SK-N-SH (cell line): ENCODE results near the gene HK3. TPM values are rescaled to one million over a fixed set of nuclear protein-coding genes. Genes with fewer than 3 reads are reported as not detected.
A peak's percentile ranks its signal among the peaks of the same experiment; 100 is the strongest.

Experiments
- CTCF ChIA-PET: fragments of 300-600, 350-600 bp; formaldehyde crosslinking; extraction: SDS; loops from one replicate; lab custom pipeline; 2021; lab: Yijun Ruan, JAX
- POLR2A ChIA-PET: fragments of 350-600 bp; sonication (Branson Sonifier 250); formaldehyde crosslinking; extraction: SDS; loops from one replicate; lab custom pipeline; 2020; ENCODE audit warnings: antibody characterized with exemption, inconsistent platforms; lab: Yijun Ruan, JAX
- DNase-seq: peaks from one replicate; pipeline ENCODE4 v3.0.0; 2012
- H2AFZ ChIP-seq: fragments of 200-600 bp; sonication (generic); 2 replicates; pipeline ENCODE4 v1.8.1; 2016; ENCODE audit warnings: antibody characterized with exemption, mild to moderate bottlenecking, low read depth
- H3F3A ChIP-seq: fragments of 200-600 bp; sonication (generic); replicated peaks from 2 replicates; pipeline ENCODE3; 2016; ENCODE audit warnings: antibody characterized with exemption, mild to moderate bottlenecking; ENCODE audit not compliant: insufficient read depth
- H3K27ac ChIP-seq, 2 experiments: fragments of 200-500 bp in 1 of 2; fragments of 200-600 bp in 1 of 2; sonication (Bioruptor generic) in 1 of 2; sonication (generic), shearing (Covaris generic) in 1 of 2; 2 replicates each; pipeline versions ENCODE4 v1.5.1 to v1.6.1; 2014 to 2016; ENCODE audit warnings: low read depth in 2 of 2, inconsistent platforms in 1 of 2, low read length in 1 of 2, mild to moderate bottlenecking in 1 of 2, mixed read lengths in 1 of 2
- H3K27me3 ChIP-seq: fragments of 200-600 bp; sonication (generic), shearing (Covaris generic); 2 replicates; pipeline ENCODE4 v1.6.1; 2016; ENCODE audit warnings: mixed run types; ENCODE audit not compliant: insufficient read depth
- H3K36me3 ChIP-seq, 2 experiments: fragments of 200-500 bp in 1 of 2; fragments of 200-600 bp in 1 of 2; sonication (Bioruptor generic) in 1 of 2; sonication (generic) in 1 of 2; replicated peaks in 1 of 2; 2 replicates each; pipeline versions ENCODE3 to v1.5.1; 2014 to 2016; ENCODE audit warnings: low read length in 1 of 2, mild to moderate bottlenecking in 1 of 2; ENCODE audit not compliant: insufficient read depth in 2 of 2, control insufficient read depth in 1 of 2
- H3K4me1 ChIP-seq, 2 experiments: fragments of 200-500 bp in 1 of 2; fragments of 200-600 bp in 1 of 2; sonication (Bioruptor generic) in 1 of 2; sonication (generic), shearing (Covaris generic) in 1 of 2; 2 replicates each; pipeline versions ENCODE4 v1.5.1 to v1.6.1; 2014 to 2016; ENCODE audit warnings: low read depth in 1 of 2, low read length in 1 of 2, mixed run types in 1 of 2; ENCODE audit not compliant: insufficient read depth in 2 of 2, control insufficient read depth in 1 of 2
- H3K4me2 ChIP-seq: fragments of 200-600 bp; sonication (generic), shearing (Covaris generic); 2 replicates; pipeline ENCODE4 v1.6.1; 2017; ENCODE audit warnings: mixed run types
- H3K4me3 ChIP-seq, 2 experiments: fragments of 200-500 bp in 1 of 2; fragments of 200-600 bp in 1 of 2; sonication (Bioruptor generic) in 1 of 2; sonication (generic), shearing (Covaris generic) in 1 of 2; 2 replicates each; pipeline versions ENCODE4 v1.5.1 to v1.8.1; 2014 to 2016; ENCODE audit warnings: low read depth in 2 of 2, inconsistent platforms in 1 of 2, low read length in 1 of 2, mild to moderate bottlenecking in 1 of 2, mixed read lengths in 1 of 2, moderate library complexity in 1 of 2
- H3K79me2 ChIP-seq: fragments of 200-600 bp; sonication (generic); 2 replicates; pipeline ENCODE4 v1.8.1; 2017; ENCODE audit warnings: mild to moderate bottlenecking; ENCODE audit not compliant: insufficient read depth
- H3K9ac ChIP-seq: fragments of 200-600 bp; sonication (generic); 2 replicates; pipeline ENCODE4 v1.6.1; 2017; ENCODE audit warnings: mixed run types
- H3K9me2 ChIP-seq: fragments of 200-600 bp; sonication (generic); 2 replicates; pipeline ENCODE4 v1.6.1; 2017; ENCODE audit warnings: mixed run types
- H3K9me3 ChIP-seq: fragments of 200-600 bp; sonication (generic); 2 replicates; pipeline ENCODE4 v1.6.1; 2017; ENCODE audit warnings: mixed run types, mild to moderate bottlenecking, moderate library complexity
- H4K20me1 ChIP-seq: fragments of 200-600 bp; sonication (generic); 2 replicates; pipeline ENCODE4 v1.6.1; 2017; ENCODE audit warnings: mild to moderate bottlenecking, mixed run types; ENCODE audit not compliant: insufficient read depth
- ELF1 ChIP-seq: IDR thresholded peaks from 2 replicates; pipeline ENCODE4 v1.4.0; 2012
- GATA2 ChIP-seq: sonication (generic); formaldehyde crosslinking; IDR thresholded peaks from 2 replicates; pipeline ENCODE4 v1.5.0; 2020; ENCODE audit warnings: mild to moderate bottlenecking, missing genetic modification reagents
- JUND ChIP-seq: IDR thresholded peaks from 2 replicates; pipeline ENCODE4 v1.4.0; 2012
- MXI1 ChIP-seq: IDR thresholded peaks from 2 replicates; pipeline ENCODE4 v1.6.1; 2012; ENCODE audit warnings: mild to moderate bottlenecking, low read depth, low read length, improper control_type of control experiment
- RAD21 ChIP-seq: IDR thresholded peaks from 2 replicates; pipeline ENCODE4 v1.6.1; 2012; ENCODE audit warnings: mild to moderate bottlenecking, low read length
- SIN3A ChIP-seq: IDR thresholded peaks from 2 replicates; pipeline ENCODE4 v1.6.1; 2012; ENCODE audit warnings: low read depth, mild to moderate bottlenecking, low read length, moderate library complexity, borderline replicate concordance
- TCF12 ChIP-seq: IDR thresholded peaks from 2 replicates; pipeline ENCODE4 v1.4.0; 2012
- YY1 ChIP-seq: IDR thresholded peaks from 2 replicates; pipeline ENCODE4 v1.4.0; 2012; ENCODE audit warnings: low read depth, mild to moderate bottlenecking
- WGBS: methylation state at CpG from one replicate; pipeline ENCODE4 v1.1.6; 2017; ENCODE audit warnings: low lambda C conversion rate; 5-methylcytosine and 5-hydroxymethylcytosine counted together
- polyA plus RNA-seq, 3 experiments: library from polyadenylated mRNA; depleted of rRNA; stranded (reverse); fragments of >200 nt; gene quantifications; 2 replicates each; pipeline ENCODE4 v1.2.3, GENCODE V29; 2012
- TF ChIP-seq, protein P1 (sequence below): IDR thresholded peaks from 2 replicates; pipeline ENCODE4; 2012
- TF ChIP-seq, protein P2 (sequence below): IDR thresholded peaks from 2 replicates; pipeline ENCODE4 v1.6.1; 2012; ENCODE audit warnings: mild to moderate bottlenecking, low read depth, low read length, moderate library complexity
- TF ChIP-seq, protein P3 (sequence below): fragments of 200-600 bp; sonication (generic); IDR thresholded peaks from 2 replicates; pipeline ENCODE4 v1.6.1; 2017; ENCODE audit warnings: antibody characterized with exemption, mild to moderate bottlenecking, moderate library complexity

HK3 gene
- polyA plus RNA-seq, 1 of the 3 experiments (the other 2 are of a cell fraction), result 0.02 TPM

DNA sequence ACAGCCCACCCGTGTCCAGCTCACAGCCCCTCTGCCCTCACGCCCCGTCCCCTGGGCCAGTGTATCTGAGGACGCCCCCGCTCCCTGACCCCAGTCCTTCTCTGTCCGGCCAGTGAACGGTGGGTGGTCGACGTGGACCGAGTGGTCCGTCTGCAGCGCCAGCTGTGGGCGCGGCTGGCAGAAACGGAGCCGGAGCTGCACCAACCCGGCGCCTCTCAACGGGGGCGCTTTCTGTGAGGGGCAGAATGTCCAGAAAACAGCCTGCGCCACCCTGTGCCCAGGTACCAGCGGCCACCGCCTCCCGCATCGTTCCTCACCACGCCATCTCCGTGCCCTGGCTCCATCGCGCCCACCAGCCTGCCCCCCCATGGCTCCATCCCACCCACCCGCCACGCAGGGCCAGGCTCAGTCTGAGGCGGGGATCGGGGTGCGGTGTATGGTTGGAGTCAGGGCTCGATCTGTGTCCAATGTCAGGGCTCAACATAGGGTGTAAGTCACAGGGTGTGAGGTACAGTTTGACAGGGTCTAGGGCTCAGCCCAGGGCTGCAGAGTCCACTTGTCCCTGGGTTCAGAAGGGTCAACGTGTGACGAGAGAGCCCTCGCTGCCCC lies 29.5 kb downstream of the HK3 start:
- H4K20me1 ChIP-seq, result no peaks in the 10 kb centered on the region
- no peaks in the 10 kb centered on the region for H3K36me3 ChIP-seq
- H3K27me3 ChIP-seq, result peaks cover 4% of the 10 kb centered on the region; the same call in 1 of the 2 replicates
- H3K27ac ChIP-seq, result no peak overlapping the region
- no peak for DNase-seq
- no peaks in the 10 kb centered on the region for H3K79me2 ChIP-seq
- peaks cover 0 to 52% of the 10 kb centered on the region in 2 experiments; a peak in 2 of 4 replicates for H3K4me1 ChIP-seq
- TF ChIP-seq MXI1 (no peak), TCF12 (no peak), JUND (no peak), RAD21 (no peak)
- TF ChIP-seq, protein P1, sequence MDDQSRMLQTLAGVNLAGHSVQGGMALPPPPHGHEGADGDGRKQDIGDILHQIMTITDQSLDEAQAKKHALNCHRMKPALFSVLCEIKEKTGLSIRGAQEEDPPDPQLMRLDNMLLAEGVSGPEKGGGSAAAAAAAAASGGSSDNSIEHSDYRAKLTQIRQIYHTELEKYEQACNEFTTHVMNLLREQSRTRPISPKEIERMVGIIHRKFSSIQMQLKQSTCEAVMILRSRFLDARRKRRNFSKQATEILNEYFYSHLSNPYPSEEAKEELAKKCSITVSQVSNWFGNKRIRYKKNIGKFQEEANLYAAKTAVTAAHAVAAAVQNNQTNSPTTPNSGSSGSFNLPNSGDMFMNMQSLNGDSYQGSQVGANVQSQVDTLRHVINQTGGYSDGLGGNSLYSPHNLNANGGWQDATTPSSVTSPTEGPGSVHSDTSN, result no peak
- TF ChIP-seq, protein P2, sequence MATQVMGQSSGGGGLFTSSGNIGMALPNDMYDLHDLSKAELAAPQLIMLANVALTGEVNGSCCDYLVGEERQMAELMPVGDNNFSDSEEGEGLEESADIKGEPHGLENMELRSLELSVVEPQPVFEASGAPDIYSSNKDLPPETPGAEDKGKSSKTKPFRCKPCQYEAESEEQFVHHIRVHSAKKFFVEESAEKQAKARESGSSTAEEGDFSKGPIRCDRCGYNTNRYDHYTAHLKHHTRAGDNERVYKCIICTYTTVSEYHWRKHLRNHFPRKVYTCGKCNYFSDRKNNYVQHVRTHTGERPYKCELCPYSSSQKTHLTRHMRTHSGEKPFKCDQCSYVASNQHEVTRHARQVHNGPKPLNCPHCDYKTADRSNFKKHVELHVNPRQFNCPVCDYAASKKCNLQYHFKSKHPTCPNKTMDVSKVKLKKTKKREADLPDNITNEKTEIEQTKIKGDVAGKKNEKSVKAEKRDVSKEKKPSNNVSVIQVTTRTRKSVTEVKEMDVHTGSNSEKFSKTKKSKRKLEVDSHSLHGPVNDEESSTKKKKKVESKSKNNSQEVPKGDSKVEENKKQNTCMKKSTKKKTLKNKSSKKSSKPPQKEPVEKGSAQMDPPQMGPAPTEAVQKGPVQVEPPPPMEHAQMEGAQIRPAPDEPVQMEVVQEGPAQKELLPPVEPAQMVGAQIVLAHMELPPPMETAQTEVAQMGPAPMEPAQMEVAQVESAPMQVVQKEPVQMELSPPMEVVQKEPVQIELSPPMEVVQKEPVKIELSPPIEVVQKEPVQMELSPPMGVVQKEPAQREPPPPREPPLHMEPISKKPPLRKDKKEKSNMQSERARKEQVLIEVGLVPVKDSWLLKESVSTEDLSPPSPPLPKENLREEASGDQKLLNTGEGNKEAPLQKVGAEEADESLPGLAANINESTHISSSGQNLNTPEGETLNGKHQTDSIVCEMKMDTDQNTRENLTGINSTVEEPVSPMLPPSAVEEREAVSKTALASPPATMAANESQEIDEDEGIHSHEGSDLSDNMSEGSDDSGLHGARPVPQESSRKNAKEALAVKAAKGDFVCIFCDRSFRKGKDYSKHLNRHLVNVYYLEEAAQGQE, result no peak
- ChIA-PET CTCF (interaction anchor here (0.8 to 2.3 kb wide), 9 partner anchors 9 to 209 kb away, joined by 3 to 13 read pairs (median 5); no protein-coding TSS in a partner anchor), POLR2A (no interaction called here)
- H3F3A ChIP-seq, result no peaks in the 10 kb centered on the region
- H3K4me2 ChIP-seq, result no peak overlapping the region
- H3K9me2 ChIP-seq, result no peaks in the 10 kb centered on the region
- no peak overlapping the region for H2AFZ ChIP-seq
- H3K9ac ChIP-seq, result no peak overlapping the region
- 74% methylated on average over 27 of the region's 38 CpGs for WGBS
- no peaks in the 10 kb centered on the region for H3K9me3 ChIP-seq
- H3K4me3 ChIP-seq, result no peak overlapping the region

DNA sequence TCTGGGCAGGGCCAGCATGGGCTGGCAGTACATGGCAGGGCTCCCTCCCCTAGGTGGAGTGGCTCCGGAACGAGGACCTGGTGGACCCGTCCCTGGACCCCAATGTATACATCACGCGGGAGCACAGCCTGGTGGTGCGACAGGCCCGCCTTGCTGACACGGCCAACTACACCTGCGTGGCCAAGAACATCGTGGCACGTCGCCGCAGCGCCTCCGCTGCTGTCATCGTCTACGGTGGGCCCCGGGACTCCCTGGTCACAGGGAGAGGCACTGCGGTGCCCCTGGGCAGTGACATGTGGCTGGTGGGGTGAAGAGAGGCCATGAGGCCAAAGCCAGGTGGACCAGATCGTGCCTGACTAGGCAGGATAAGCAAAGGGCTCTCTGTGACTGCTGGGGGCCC lies 30.4 kb downstream of the HK3 start:
- Histone ChIP-seq H3K27ac (peak overlapping the region in 1 of 2 experiments; percentile 16; a peak in 1 of 4 replicates), H3K27me3 (peaks cover 4% of the 10 kb centered on the region; the same call in 1 of the 2 replicates), H3K79me2 (no peaks in the 10 kb centered on the region), H3K9me2 (no peaks in the 10 kb centered on the region), H3K9me3 (no peaks in the 10 kb centered on the region), H3K4me1 (peaks cover 0 to 52% of the 10 kb centered on the region in 2 experiments; a peak in 2 of 4 replicates), H3K4me2 (no peak overlapping the region), H3K4me3 (no peak overlapping the region), H4K20me1 (no peaks in the 10 kb centered on the region), H3K9ac (no peak overlapping the region), H3F3A (no peaks in the 10 kb centered on the region), H2AFZ (no peak overlapping the region), H3K36me3 (no peaks in the 10 kb centered on the region)
- CTCF ChIA-PET, result interaction anchor here (2.1 to 2.3 kb wide), 2 partner anchors 13 to 55 kb away, joined by 11 to 13 read pairs; no protein-coding TSS in a partner anchor
- WGBS, result 75% methylated on average over 15 of the region's 20 CpGs
- no peak for DNase-seq
- POLR2A ChIA-PET, result no interaction called here
- TF ChIP-seq, protein P3, sequence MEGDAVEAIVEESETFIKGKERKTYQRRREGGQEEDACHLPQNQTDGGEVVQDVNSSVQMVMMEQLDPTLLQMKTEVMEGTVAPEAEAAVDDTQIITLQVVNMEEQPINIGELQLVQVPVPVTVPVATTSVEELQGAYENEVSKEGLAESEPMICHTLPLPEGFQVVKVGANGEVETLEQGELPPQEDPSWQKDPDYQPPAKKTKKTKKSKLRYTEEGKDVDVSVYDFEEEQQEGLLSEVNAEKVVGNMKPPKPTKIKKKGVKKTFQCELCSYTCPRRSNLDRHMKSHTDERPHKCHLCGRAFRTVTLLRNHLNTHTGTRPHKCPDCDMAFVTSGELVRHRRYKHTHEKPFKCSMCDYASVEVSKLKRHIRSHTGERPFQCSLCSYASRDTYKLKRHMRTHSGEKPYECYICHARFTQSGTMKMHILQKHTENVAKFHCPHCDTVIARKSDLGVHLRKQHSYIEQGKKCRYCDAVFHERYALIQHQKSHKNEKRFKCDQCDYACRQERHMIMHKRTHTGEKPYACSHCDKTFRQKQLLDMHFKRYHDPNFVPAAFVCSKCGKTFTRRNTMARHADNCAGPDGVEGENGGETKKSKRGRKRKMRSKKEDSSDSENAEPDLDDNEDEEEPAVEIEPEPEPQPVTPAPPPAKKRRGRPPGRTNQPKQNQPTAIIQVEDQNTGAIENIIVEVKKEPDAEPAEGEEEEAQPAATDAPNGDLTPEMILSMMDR, result no peak
- TF ChIP-seq GATA2, result no peak
- TF ChIP-seq SIN3A, result no peak
- TF ChIP-seq, protein P1, result no peak
- no peak for TF ChIP-seq YY1
- TF ChIP-seq JUND, result no peak
- TF ChIP-seq TCF12, result no peak
- no peak for TF ChIP-seq ELF1
